SK-N-SH (cell line): ENCODE measurements around the gene MYO16.

Source experiments
- CTCF ChIP-seq: fragments of 200-600 bp; sonication (generic); IDR thresholded peaks from 2 replicates; pipeline ENCODE4 v1.6.1; 2017; ENCODE audit warnings: antibody characterized with exemption, mild to moderate bottlenecking, moderate library complexity
- EZH2phosphoT487 ChIP-seq: fragments of 200-600 bp; sonication (generic); IDR thresholded peaks from 2 replicates; pipeline ENCODE4 v1.6.1; 2017; ENCODE audit warnings: low read depth, mixed run types, mild to moderate bottlenecking, antibody characterized with exemption, moderate library complexity, borderline replicate concordance
- FOSL2 ChIP-seq: IDR thresholded peaks from 2 replicates; pipeline ENCODE4 v1.4.0; 2012; ENCODE audit warnings: low read depth, mild to moderate bottlenecking, moderate library complexity, borderline replicate concordance
- FOXM1 ChIP-seq: IDR thresholded peaks from 2 replicates; pipeline ENCODE4 v1.4.0; 2012; ENCODE audit warnings: low read depth, mild to moderate bottlenecking
- GABPA ChIP-seq: IDR thresholded peaks from 2 replicates; pipeline ENCODE4 v1.4.0; 2012; ENCODE audit warnings: low read depth, mild to moderate bottlenecking
- MXI1 ChIP-seq: IDR thresholded peaks from 2 replicates; pipeline ENCODE4 v1.6.1; 2012; ENCODE audit warnings: mild to moderate bottlenecking, low read depth, low read length, improper control_type of control experiment
- REST ChIP-seq: IDR thresholded peaks from 2 replicates; pipeline ENCODE4 v1.6.1; 2012; ENCODE audit warnings: mild to moderate bottlenecking, low read depth, low read length, moderate library complexity
- RXRA ChIP-seq: IDR thresholded peaks from 2 replicates; pipeline ENCODE4 v1.4.0; 2012; ENCODE audit warnings: low read depth, mild to moderate bottlenecking, borderline replicate concordance
- TEAD4 ChIP-seq: IDR thresholded peaks from 2 replicates; pipeline ENCODE4 v1.4.0; 2012; ENCODE audit warnings: mild to moderate bottlenecking, borderline replicate concordance; ENCODE audit not compliant: insufficient read depth
- USF1 ChIP-seq: IDR thresholded peaks from 2 replicates; pipeline ENCODE4 v1.4.0; 2012; ENCODE audit warnings: low read depth, borderline replicate concordance
- USF2 ChIP-seq: fragments of 150-350 bp; IDR thresholded peaks from 2 replicates; pipeline ENCODE4 v1.6.1; 2017; ENCODE audit warnings: antibody characterized with exemption, low read length, low read depth, borderline replicate concordance
- ZBTB33 ChIP-seq: IDR thresholded peaks from 2 replicates; pipeline ENCODE4 v1.4.0; 2012; ENCODE audit warnings: low read depth, borderline replicate concordance

GRCh38 chr13:108781312-108781711, 151.9 kb downstream of the MYO16 start:
- TF ChIP-seq FOXM1 (no peak), CTCF (no peak), FOSL2 (no peak), REST (no peak), MXI1 (no peak), USF1 (no peak), ZBTB33 (no peak), EZH2phosphoT487 (no peak), GABPA (no peak), RXRA (no peak), USF2 (no peak), TEAD4 (no peak)
